Measurements from ENCODE around the gene ANXA9.

Gene ANXA9

GRCh38 chr1:150981805-150982712, at the start of gene ANXA9:
ANXA9 (plus strand) TSS chr1:150982292; CDS start chr1:150983106, 814 bp downstream.
- H3K4me3 ChIP-seq (replicated peaks; ENCODE audit: low read depth, low read length) = no peak within 1 kb of the TSS
- TF ChIP-seq CTCF (IDR thresholded peaks at IDR 0.05; ENCODE audit: low read length, missing control alignments) = no peak
- DNase-seq (ENCODE audit: low read depth) = peak; percentile 39

- no peak for DNase-seq (ENCODE audit: low read depth)
- H3K4me3 ChIP-seq (replicated peaks; ENCODE audit: low read depth, low read length) = no peak overlapping the region
- TF ChIP-seq CTCF (IDR thresholded peaks at IDR 0.05; ENCODE audit: low read length, missing control alignments) = no peak
Observed at GRCh38 chr1:150944856-150945255, 37.2 kb upstream of the ANXA9 start.

DNA sequence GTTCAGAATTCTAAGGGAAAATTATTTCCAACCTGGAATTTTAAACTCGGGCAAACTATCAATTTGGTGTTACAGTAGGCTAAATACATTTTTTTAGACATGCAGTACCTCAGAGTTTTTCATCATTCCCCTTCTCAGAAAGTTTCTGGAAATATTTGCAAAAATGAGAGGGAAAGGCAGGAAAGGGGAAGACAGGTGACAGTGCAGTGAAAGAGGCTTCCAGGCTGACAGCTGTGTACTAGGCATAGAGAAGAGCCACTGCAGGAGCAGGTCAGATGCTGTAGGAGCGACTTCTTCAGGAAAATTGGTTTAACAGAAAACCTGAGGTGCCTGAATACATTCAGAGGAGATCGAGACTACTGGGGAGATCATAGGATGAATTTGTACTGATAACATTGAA, 27.4 kb upstream of the ANXA9 start:
- no peak overlapping the region for H3K4me3 ChIP-seq (replicated peaks; ENCODE audit: low read depth, low read length)
- TF ChIP-seq CTCF (IDR thresholded peaks at IDR 0.05; ENCODE audit: low read length, missing control alignments) = no peak
- DNase-seq (ENCODE audit: low read depth) = no peak

GRCh38 chr1:150955280-150955679, 26.8 kb upstream of the ANXA9 start:
- H3K4me3 ChIP-seq (replicated peaks; ENCODE audit: low read depth, low read length) = no peak overlapping the region
- no peak for TF ChIP-seq CTCF (IDR thresholded peaks at IDR 0.05; ENCODE audit: low read length, missing control alignments)

GRCh38 chr1:150957666-150958065, 24.4 kb upstream of the ANXA9 start:
- no peak overlapping the region for H3K4me3 ChIP-seq (replicated peaks; ENCODE audit: low read depth, low read length)
- no peak for DNase-seq (ENCODE audit: low read depth)
- no peak for TF ChIP-seq CTCF (IDR thresholded peaks at IDR 0.05; ENCODE audit: low read length, missing control alignments)

More at GRCh38 chr1:150955280-150955679, 26.8 kb upstream of the ANXA9 start:
- DNase-seq (ENCODE audit: low read depth) = no peak

DNA sequence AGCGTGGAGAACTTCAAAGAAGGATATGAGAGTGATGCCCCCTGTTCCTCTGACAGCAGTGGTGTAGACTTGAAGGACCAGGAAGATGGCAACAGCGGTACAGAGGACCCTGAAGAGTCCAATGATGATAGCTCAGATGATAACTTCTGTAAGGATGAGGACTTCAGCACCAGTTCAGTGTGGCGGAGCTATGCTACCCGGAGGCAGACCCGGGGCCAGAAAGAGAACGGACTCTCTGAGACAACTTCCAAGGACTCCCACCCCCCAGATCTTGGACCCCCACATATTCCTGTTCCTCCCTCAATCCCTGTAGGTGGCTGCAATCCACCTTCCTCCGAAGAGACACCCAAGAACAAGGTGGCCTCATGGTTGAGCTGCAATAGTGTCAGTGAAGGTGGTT, 21.4 kb upstream of the ANXA9 start:
- no peak overlapping the region for H3K4me3 ChIP-seq (replicated peaks; ENCODE audit: low read depth, low read length)
- DNase-seq (ENCODE audit: low read depth) = no peak
- no peak for TF ChIP-seq CTCF (IDR thresholded peaks at IDR 0.05; ENCODE audit: low read length, missing control alignments)

GRCh38 chr1:150961756-150962155, 20.3 kb upstream of the ANXA9 start:
- DNase-seq (ENCODE audit: low read depth) = no peak
- no peak for TF ChIP-seq CTCF (IDR thresholded peaks at IDR 0.05; ENCODE audit: low read length, missing control alignments)
- H3K4me3 ChIP-seq (replicated peaks; ENCODE audit: low read depth, low read length) = no peak overlapping the region

All from fibroblast of pulmonary artery (primary cell).